H9 (cell line): Measurements from ENCODE around the gene MRPS18A. TPM values are rescaled to one million over a fixed set of nuclear protein-coding genes. Genes with fewer than 3 reads are reported as not detected.

Source experiments
- DNase-seq: peaks from one replicate; pipeline ENCODE4 v3.0.0-alpha.2; 2017
- H2AFZ ChIP-seq: one replicate; pipeline ENCODE4 v1.6.1; 2013; ENCODE audit warnings: mild to moderate bottlenecking, low read length, control low read depth, moderate library complexity
- H2AK5ac ChIP-seq: 2 replicates; pipeline ENCODE4 v1.6.1; 2013; ENCODE audit warnings: low read length, control low read depth, mixed read lengths; ENCODE audit not compliant: insufficient read length
- H2BK120ac ChIP-seq: one replicate; pipeline ENCODE4 v1.6.1; 2013; ENCODE audit warnings: low read depth, mild to moderate bottlenecking, low read length, control low read depth, inconsistent platforms; ENCODE audit not compliant: poor library complexity, severe bottlenecking
- H2BK12ac ChIP-seq: 2 replicates; pipeline ENCODE4 v1.6.1; 2013; ENCODE audit warnings: low read length, control low read depth, mixed read lengths, low read depth; ENCODE audit not compliant: insufficient read length
- H2BK15ac ChIP-seq: 2 replicates; pipeline ENCODE4 v1.6.1; 2013; ENCODE audit warnings: low read depth, low read length, control low read depth
- H2BK20ac ChIP-seq: one replicate; pipeline ENCODE4 v1.6.1; 2013; ENCODE audit warnings: low read depth, mild to moderate bottlenecking, low read length, control low read depth, inconsistent platforms; ENCODE audit not compliant: poor library complexity, severe bottlenecking
- H2BK5ac ChIP-seq: 2 replicates; pipeline ENCODE4 v1.6.1; 2013; ENCODE audit warnings: low read length, control low read depth, mixed read lengths; ENCODE audit not compliant: insufficient read length
- H3K14ac ChIP-seq: 2 replicates; pipeline ENCODE4 v1.6.1; 2013; ENCODE audit warnings: low read length, control low read depth; ENCODE audit not compliant: insufficient read depth
- H3K18ac ChIP-seq: 2 replicates; pipeline ENCODE4 v1.6.1; 2013; ENCODE audit warnings: low read depth, mild to moderate bottlenecking, mixed read lengths, low read length, control low read depth; ENCODE audit not compliant: insufficient read length
- H3K23ac ChIP-seq: 2 replicates; pipeline ENCODE4 v1.6.1; 2013; ENCODE audit warnings: low read length, control low read depth, mixed read lengths, low read depth; ENCODE audit not compliant: insufficient read length
- H3K23me2 ChIP-seq: 2 replicates; pipeline ENCODE4 v1.6.1; 2013; ENCODE audit warnings: low read depth, mild to moderate bottlenecking, mixed read lengths, low read length, control low read depth; ENCODE audit not compliant: insufficient read length, poor library complexity, severe bottlenecking
- H3K27ac ChIP-seq: 2 replicates; pipeline ENCODE4 v1.5.1; 2013; ENCODE audit warnings: low read length, control low read depth, mixed read lengths, low read depth; ENCODE audit not compliant: insufficient read length
- H3K27me3 ChIP-seq: 2 replicates; pipeline ENCODE4 v1.6.1; 2013; ENCODE audit warnings: low read length, control low read depth, inconsistent platforms; ENCODE audit not compliant: insufficient read depth
- H3K4ac ChIP-seq: 2 replicates; pipeline ENCODE4 v1.6.1; 2013; ENCODE audit warnings: low read depth, mild to moderate bottlenecking, control low read depth, inconsistent platforms, low read length, moderate library complexity
- H3K4me1 ChIP-seq: 2 replicates; pipeline ENCODE4 v1.6.1; 2013; ENCODE audit warnings: low read length, control low read depth, inconsistent platforms; ENCODE audit not compliant: insufficient read depth
- H3K4me2 ChIP-seq: 2 replicates; pipeline ENCODE4 v1.6.1; 2013; ENCODE audit warnings: low read length, control low read depth, mixed read lengths; ENCODE audit not compliant: insufficient read length, insufficient read depth
- H3K56ac ChIP-seq: 2 replicates; pipeline ENCODE4 v1.6.1; 2013; ENCODE audit warnings: low read depth, mild to moderate bottlenecking, mixed read lengths, low read length, control low read depth; ENCODE audit not compliant: insufficient read length
- H3K79me1 ChIP-seq: 2 replicates; pipeline ENCODE4 v1.6.1; 2013; ENCODE audit warnings: low read depth, mild to moderate bottlenecking, moderate library complexity, low read length, control low read depth, inconsistent platforms; ENCODE audit not compliant: insufficient read depth, poor library complexity, severe bottlenecking
- H3K79me2 ChIP-seq: 2 replicates; pipeline ENCODE4 v1.6.1; 2013; ENCODE audit warnings: low read length, control low read depth, inconsistent platforms; ENCODE audit not compliant: insufficient read depth
- H3K9ac ChIP-seq: 2 replicates; pipeline ENCODE4 v1.6.1; 2013; ENCODE audit warnings: low read length, control low read depth, mixed read lengths; ENCODE audit not compliant: insufficient read length; ENCODE audit errors: extremely low read depth
- H3K9me3 ChIP-seq: one replicate; pipeline ENCODE4 v1.6.1; 2013; ENCODE audit warnings: low read depth, low read length, inconsistent platforms; ENCODE audit not compliant: control insufficient read depth
- H3T11ph ChIP-seq: one replicate; pipeline ENCODE4 v1.6.1; 2013; ENCODE audit warnings: mild to moderate bottlenecking, low read length, control low read depth, inconsistent platforms
- H4K20me1 ChIP-seq: one replicate; pipeline ENCODE4 v1.6.1; 2013; ENCODE audit not compliant: control insufficient read depth, insufficient read length, insufficient read depth
- H4K5ac ChIP-seq: 2 replicates; pipeline ENCODE4 v1.6.1; 2013; ENCODE audit warnings: low read depth, mild to moderate bottlenecking, mixed read lengths, low read length, control low read depth; ENCODE audit not compliant: insufficient read length
- H4K8ac ChIP-seq: replicated peaks from 2 replicates; pipeline ENCODE4 v1.6.1; 2013; ENCODE audit warnings: low read length, control low read depth, mixed read lengths, low read depth; ENCODE audit not compliant: insufficient read length
- H4K91ac ChIP-seq: 2 replicates; pipeline ENCODE4 v1.6.1; 2013; ENCODE audit warnings: low read depth, mild to moderate bottlenecking, moderate library complexity, mixed read lengths, low read length, control low read depth; ENCODE audit not compliant: insufficient read length
- H3K27ac Mint-ChIP-seq, 3 experiments: 2 replicates in 2 of 3; 3 replicates in 1 of 3; pipeline ENCODE4 v1.8.0; 2020 to 2021; ENCODE audit warnings: mixed read lengths in 3 of 3, mild to moderate bottlenecking in 1 of 3, moderate library complexity in 1 of 3
- H3K27me3 Mint-ChIP-seq: 2 replicates; pipeline ENCODE4 v1.8.0; 2021; ENCODE audit warnings: low read depth, mild to moderate bottlenecking, moderate library complexity, mixed read lengths
- H3K36me3 Mint-ChIP-seq, 3 experiments: 2 replicates in 2 of 3; 3 replicates in 1 of 3; pipeline ENCODE4 v1.8.0; 2020 to 2021; ENCODE audit warnings: low read depth in 3 of 3, mixed read lengths in 3 of 3; ENCODE audit not compliant: insufficient read depth in 1 of 3
- H3K4me1 Mint-ChIP-seq, 2 experiments: 2 replicates each; pipeline ENCODE4 v1.8.0; 2020; ENCODE audit warnings: mixed read lengths in 2 of 2
- H3K4me3 Mint-ChIP-seq, 2 experiments: 2 replicates in 1 of 2; 3 replicates in 1 of 2; pipeline ENCODE4 v1.8.0; 2020 to 2021; ENCODE audit warnings: mild to moderate bottlenecking in 2 of 2, mixed read lengths in 2 of 2, moderate library complexity in 1 of 2
- H3K9me3 Mint-ChIP-seq, 2 experiments: 2 replicates in 1 of 2; 3 replicates in 1 of 2; pipeline ENCODE4 v1.8.0; 2020; ENCODE audit warnings: mild to moderate bottlenecking in 2 of 2, mixed read lengths in 2 of 2, moderate library complexity in 1 of 2
- WGBS: extraction: QIAGEN DNeasy Blood & Tissue Kit; methylation state at CpG from one replicate; pipeline ENCODE4 v1.1.7; 2013; ENCODE audit warnings: missing lambda C conversion rate, low lambda C conversion rate, mixed read lengths; ENCODE audit not compliant: insufficient read length; ENCODE audit errors: extremely low coverage; 5-methylcytosine and 5-hydroxymethylcytosine counted together
- total RNA-seq: library from RNA; stranded (reverse); gene quantifications from 2 replicates; pipeline ENCODE4 v1.2.1, GENCODE V29; 2021
- TF ChIP-seq, protein P1 (sequence below): fragments of 200-600 bp; sonication (generic); conservative IDR thresholded peaks from 3 replicates; pipeline ENCODE4 v1.8.0; 2021; ENCODE audit warnings: antibody characterized with exemption, mild to moderate bottlenecking

Gene MRPS18A
- total RNA-seq, 1 experiment from 2014 or later = 65.1 TPM

- Mint-ChIP-seq H3K27ac (peak overlapping the region; percentile 98 to 100 (median 100)), H3K27me3 (no peaks in the 10 kb centered on the region), H3K4me1 (peaks cover 18 to 19% of the 10 kb centered on the region in 2 experiments), H3K4me3 (peak overlapping the region; percentile 96 to 99), H3K9me3 (no peaks in the 10 kb centered on the region; a peak in 1 of 5 replicates), H3K36me3 (peaks cover 18 to 35% (median 32%) of the 10 kb centered on the region in 3 experiments; a peak in 6 of 7 replicates)
- H2BK5ac ChIP-seq = peak overlapping the region; percentile 80
- H3K9me3 ChIP-seq = no peaks in the 10 kb centered on the region
- H3K27ac ChIP-seq = peak overlapping the region; percentile 74
- peak overlapping the region; percentile 92 for H3K18ac ChIP-seq
- H3K4me2 ChIP-seq = peak overlapping the region; percentile 75
- H3K14ac ChIP-seq = peak overlapping the region; percentile 94
- H4K91ac ChIP-seq = no peak overlapping the region
- TF ChIP-seq, protein P1, sequence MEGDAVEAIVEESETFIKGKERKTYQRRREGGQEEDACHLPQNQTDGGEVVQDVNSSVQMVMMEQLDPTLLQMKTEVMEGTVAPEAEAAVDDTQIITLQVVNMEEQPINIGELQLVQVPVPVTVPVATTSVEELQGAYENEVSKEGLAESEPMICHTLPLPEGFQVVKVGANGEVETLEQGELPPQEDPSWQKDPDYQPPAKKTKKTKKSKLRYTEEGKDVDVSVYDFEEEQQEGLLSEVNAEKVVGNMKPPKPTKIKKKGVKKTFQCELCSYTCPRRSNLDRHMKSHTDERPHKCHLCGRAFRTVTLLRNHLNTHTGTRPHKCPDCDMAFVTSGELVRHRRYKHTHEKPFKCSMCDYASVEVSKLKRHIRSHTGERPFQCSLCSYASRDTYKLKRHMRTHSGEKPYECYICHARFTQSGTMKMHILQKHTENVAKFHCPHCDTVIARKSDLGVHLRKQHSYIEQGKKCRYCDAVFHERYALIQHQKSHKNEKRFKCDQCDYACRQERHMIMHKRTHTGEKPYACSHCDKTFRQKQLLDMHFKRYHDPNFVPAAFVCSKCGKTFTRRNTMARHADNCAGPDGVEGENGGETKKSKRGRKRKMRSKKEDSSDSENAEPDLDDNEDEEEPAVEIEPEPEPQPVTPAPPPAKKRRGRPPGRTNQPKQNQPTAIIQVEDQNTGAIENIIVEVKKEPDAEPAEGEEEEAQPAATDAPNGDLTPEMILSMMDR = no peak
- no peaks in the 10 kb centered on the region for H3K27me3 ChIP-seq
- peak; percentile 96 for DNase-seq
- no peak overlapping the region for H2BK20ac ChIP-seq
- peak overlapping the region; percentile 30 for H2BK120ac ChIP-seq
- H3K4me1 ChIP-seq = no peaks in the 10 kb centered on the region
- no CpG with 5 or more reads among the region's 41 CpGs for WGBS
- peak overlapping the region; percentile 40 for H3T11ph ChIP-seq
- H4K8ac ChIP-seq = peak overlapping the region; percentile 7
- H3K4ac ChIP-seq = no peak overlapping the region; the same call in 1 of the 2 replicates
- no peaks in the 10 kb centered on the region for H4K20me1 ChIP-seq
- no peak overlapping the region for H2AFZ ChIP-seq
- no peak overlapping the region for H3K56ac ChIP-seq
- H3K23me2 ChIP-seq = peaks cover 8% of the 10 kb centered on the region
- peaks cover 6% of the 10 kb centered on the region for H3K79me1 ChIP-seq
- peak overlapping the region; percentile 86 for H3K9ac ChIP-seq
- H3K23ac ChIP-seq = no peak overlapping the region
- no peak overlapping the region for H2BK15ac ChIP-seq
- H2AK5ac ChIP-seq = no peak overlapping the region
- H2BK12ac ChIP-seq = peak overlapping the region; percentile 19
- H3K79me2 ChIP-seq = no peaks in the 10 kb centered on the region
- H4K5ac ChIP-seq = peak overlapping the region; percentile 74
Measured at GRCh38 chr6:43629505-43630300, 57.9 kb downstream of the MRPS18A start.
